Liver (tissue), 3 donors: ENCODE results near the gene USP24.

Source experiments
- ATF3 ChIP-seq: IDR thresholded peaks from 2 replicates; pipeline ENCODE4 v1.6.1; 2016; ENCODE audit warnings: antibody characterized with exemption
- CTCF ChIP-seq: fragments of 150-350 bp; IDR thresholded peaks from 2 replicates; pipeline ENCODE4 v1.5.1; 2017; ENCODE audit warnings: improper control_type of control experiment, low read depth, low read length; ENCODE audit not compliant: missing input control
- EGR1 ChIP-seq, 2 donors: IDR thresholded peaks; 2 replicates each; pipeline ENCODE4 v1.6.1; 2016 to 2018; ENCODE audit warnings: antibody characterized with exemption in 2 of 2, low read depth in 2 of 2
- FOXA1 ChIP-seq: IDR thresholded peaks from 2 replicates; pipeline ENCODE4 v1.6.1; 2016; ENCODE audit warnings: antibody characterized with exemption
- JUND ChIP-seq, 2 donors: IDR thresholded peaks; 2 replicates each; pipeline ENCODE4 v1.6.1; 2016; ENCODE audit warnings: antibody characterized with exemption in 2 of 2
- MAX ChIP-seq: IDR thresholded peaks from 2 replicates; pipeline ENCODE4 v1.6.1; 2016; ENCODE audit warnings: antibody characterized with exemption
- RAD21 ChIP-seq, 2 donors: IDR thresholded peaks; 2 replicates each; pipeline ENCODE4 v1.6.1; 2016; ENCODE audit warnings: antibody characterized with exemption in 2 of 2, mild to moderate bottlenecking in 2 of 2
- TAF1 ChIP-seq: conservative IDR thresholded peaks from 2 replicates; pipeline ENCODE4 v1.6.1; 2016; ENCODE audit warnings: antibody characterized with exemption, mild to moderate bottlenecking
- YY1 ChIP-seq: IDR thresholded peaks from 2 replicates; pipeline ENCODE4 v1.6.1; 2016; ENCODE audit warnings: antibody characterized with exemption, mild to moderate bottlenecking
- donor health status: healthy.
- donor health status: healthy.

DNA sequence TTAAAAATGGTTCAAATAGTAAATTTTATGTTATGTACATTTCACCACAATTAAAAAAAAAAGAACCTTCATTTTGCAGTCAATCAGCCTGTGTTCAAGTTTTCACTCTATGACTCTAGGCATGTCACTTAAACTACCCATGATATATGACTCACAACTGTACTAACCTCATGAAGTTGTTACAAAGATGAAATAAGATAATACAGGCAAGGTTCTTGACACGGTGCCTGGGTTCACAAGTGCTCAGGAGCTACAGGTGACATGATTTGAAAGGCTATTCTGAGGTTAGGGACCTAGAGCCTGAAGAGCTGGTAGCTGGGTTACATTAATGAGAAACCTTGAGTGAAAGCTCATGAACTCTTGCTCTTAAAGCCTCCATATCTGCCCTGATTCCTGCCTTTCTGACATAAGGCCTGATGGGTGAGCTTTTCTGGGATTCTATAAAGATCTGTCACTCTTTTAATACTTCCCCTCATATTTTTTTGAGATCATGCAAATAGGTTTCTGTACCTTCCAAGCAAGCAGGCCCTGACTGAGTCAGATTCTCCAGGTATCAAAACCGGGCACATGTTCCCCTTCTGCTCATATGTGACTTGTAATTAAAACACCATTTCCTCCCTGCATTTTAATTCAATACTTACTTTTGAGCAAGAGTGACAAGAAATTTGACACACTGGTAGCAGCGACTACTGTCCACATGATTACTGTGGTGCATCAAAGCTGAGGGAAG, 141.8 kb downstream of the USP24 start:
- TF ChIP-seq ATF3 (no peak), JUND (IDR thresholded peaks at IDR 0.05) (no peak), CTCF (no peak), RAD21 (IDR thresholded peaks at IDR 0.05) (no peak), YY1 (no peak), FOXA1 (no peak), EGR1 (IDR thresholded peaks at IDR 0.05; ENCODE audit: low read depth in 2 of 2) (no peak), TAF1 (no peak), MAX (no peak)
